ENCODE results near the gene KHK.
"Not testable (repeated sequence)": the region's sequence is repeated elsewhere in the genome, so short reads cannot be mapped to it uniquely, and the experiment has no call there.

Gene KHK

GRCh38 chr2:27097341-27097740 lies 10.8 kb downstream of the KHK start:
- DNase-seq, result no peak

DNA sequence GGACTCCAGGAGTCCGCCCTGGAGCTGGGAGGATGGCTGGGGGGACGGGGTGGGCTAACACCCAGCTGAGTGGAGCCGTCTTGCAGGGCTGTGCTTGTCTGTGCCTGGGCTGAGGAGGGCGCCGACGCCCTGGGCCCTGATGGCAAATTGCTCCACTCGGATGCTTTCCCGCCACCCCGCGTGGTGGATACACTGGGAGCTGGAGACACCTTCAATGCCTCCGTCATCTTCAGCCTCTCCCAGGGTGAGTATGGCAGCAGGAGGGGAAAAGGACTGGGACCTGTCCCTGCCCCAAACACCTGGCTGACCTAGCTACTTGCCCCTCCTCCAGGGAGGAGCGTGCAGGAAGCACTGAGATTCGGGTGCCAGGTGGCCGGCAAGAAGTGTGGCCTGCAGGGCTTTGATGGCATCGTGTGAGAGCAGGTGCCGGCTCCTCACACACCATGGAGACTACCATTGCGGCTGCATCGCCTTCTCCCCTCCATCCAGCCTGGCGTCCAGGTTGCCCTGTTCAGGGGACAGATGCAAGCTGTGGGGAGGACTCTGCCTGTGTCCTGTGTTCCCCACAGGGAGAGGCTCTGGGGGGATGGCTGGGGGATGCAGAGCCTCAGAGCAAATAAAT lies 12.9 kb downstream of the KHK start:
- DNase-seq, result no peak

DNA sequence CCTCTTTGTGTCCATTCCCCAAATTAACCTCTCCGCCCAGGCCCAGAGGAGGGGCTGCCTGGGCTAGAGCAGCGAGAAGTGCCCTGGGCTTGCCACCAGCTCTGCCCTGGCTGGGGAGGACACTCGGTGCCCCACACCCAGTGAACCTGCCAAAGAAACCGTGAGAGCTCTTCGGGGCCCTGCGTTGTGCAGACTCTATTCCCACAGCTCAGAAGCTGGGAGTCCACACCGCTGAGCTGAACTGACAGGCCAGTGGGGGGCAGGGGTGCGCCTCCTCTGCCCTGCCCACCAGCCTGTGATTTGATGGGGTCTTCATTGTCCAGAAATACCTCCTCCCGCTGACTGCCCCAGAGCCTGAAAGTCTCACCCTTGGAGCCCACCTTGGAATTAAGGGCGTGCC lies 13.5 kb downstream of the KHK start:
- DNase-seq, result no peak

DNA sequence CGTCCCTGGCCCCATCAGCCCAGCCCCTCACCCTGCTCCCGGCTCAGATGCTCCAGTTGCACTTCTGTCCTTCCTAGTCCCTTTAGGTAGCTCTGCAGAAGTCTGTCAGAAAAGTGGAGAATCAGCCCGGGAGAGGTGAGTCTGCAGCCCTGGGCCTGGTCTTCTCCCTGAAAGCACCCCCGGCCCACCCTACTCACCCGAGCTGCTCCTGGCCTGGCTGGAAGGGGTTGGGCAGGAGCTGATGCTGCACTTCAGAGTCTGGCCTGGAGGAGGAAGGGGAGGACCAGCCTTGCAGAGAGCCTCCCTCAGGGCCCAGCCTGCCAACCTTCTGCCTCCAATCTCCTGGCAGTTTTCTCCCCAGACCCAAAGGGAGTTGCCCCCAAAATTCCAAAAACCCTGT lies 15.8 kb downstream of the KHK start:
- DNase-seq, result no peak

DNA sequence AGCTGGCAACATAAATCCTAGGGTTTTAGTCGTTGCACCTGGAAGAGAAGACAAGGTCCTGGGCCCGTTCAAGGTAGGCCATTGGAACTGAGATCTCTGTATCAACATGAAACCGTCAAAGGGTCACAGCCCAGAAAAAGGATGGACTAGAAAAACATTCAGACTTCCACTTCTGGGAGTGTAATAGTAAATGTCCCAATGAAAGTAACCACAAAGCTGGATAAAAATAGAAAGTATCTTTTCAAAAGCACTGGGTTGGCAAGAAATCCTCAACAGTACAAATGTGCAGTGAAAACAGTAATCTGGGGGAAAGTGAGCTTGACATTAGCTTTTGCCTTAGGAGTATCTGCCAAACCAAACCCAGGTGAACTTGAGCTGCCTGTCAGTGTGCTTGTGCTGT lies 19.4 kb downstream of the KHK start:
- DNase-seq, result no peak

GRCh38 chr2:27108221-27108620 lies 21.6 kb downstream of the KHK start:
- DNase-seq, result no peak

DNA sequence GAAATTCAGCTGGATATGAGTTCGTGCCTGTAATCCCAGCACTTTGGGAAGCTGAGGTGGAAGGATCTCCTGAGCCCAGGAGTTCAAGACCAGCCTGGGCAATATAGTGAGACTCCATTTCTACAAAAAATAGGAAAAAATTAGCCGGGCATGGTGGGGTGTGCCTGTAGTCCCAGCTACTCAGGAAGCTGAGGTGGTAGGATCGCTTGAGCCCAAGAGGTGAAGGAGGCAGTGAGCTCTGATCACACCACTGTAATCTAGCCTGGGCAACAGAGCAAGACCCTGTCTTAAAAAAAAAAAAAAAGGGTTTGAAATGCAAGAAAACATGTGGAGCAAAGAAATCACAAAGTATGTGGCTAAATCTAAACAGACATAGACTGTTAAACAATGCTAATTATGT lies 22.5 kb downstream of the KHK start:
- no peak for DNase-seq

DNA sequence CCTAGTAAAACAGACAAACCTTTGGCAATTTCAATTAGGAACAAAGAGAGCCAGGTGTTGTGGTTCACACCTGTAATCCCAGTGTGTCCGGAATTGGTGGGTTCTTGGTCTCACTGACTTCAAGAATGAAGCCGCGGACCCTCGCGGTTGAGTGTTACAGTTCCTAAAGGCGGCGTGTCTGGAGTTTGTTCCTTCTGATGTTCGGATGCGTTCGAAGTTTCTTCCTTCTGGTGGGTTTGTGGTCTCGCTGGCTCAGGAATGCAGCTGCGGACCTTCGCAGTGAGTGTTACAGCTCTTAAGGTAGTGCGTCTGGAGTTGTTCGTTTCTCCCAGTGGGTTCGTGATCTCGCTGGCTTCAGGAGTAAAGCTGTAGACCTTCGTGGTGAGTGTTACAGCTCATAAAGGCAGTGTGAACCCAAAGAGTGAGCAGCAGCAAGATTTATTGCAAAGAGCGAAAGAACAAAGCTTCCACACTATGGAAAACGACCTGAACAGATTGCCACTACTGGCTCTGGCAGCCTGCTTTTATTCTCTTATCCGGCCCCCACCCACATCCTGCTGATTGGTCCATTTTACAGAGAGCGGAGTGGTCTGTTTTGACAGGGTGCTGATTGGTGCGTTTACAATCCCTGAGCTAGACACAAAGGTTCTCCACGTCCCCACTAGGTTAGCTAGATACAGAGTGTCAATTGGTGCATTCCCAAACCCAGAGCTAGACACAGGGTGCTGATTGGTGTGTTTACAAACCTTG lies 24.2 kb downstream of the KHK start:
- DNase-seq, result not testable (repeated sequence)

- DNase-seq, result not testable (repeated sequence)
Measured at GRCh38 chr2:27111392-27112078, 25.0 kb downstream of the KHK start.

- no peak for DNase-seq
Measured at GRCh38 chr2:27115519-27115918, 28.9 kb downstream of the KHK start.

GRCh38 chr2:27117995-27118524 lies 31.5 kb downstream of the KHK start:
- DNase-seq, result no peak

- DNase-seq, result no peak
Measured at GRCh38 chr2:27118525-27119329, 32.2 kb downstream of the KHK start, which contains the start of gene CGREF1. TSS of gene CGREF1 (minus strand) at chr2:27119128. CDS start at chr2:27104366, 14,762 bp downstream.

DNA sequence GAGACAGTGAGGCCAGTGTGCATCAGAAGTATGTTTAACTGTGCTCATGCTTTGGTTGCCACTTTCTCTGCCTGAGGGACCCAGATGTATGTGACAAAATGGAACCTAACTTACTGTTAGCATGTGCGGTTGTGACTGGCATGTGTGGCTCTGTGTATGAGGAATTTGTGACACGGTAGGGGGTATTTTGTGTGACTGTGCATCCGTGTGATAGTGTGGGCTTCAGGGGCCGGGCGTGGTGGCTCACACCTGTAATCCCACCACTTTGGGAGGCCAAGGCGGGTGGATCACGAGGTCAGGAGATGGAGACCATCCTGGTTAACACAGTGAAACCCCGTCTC lies 32.7 kb downstream of the KHK start:
- DNase-seq, result not testable (repeated sequence)

GRCh38 chr2:27121906-27122305 lies 35.3 kb downstream of the KHK start:
- DNase-seq, result no peak

- DNase-seq, result no peak
Measured at GRCh38 chr2:27122791-27123190, 36.2 kb downstream of the KHK start.

DNA sequence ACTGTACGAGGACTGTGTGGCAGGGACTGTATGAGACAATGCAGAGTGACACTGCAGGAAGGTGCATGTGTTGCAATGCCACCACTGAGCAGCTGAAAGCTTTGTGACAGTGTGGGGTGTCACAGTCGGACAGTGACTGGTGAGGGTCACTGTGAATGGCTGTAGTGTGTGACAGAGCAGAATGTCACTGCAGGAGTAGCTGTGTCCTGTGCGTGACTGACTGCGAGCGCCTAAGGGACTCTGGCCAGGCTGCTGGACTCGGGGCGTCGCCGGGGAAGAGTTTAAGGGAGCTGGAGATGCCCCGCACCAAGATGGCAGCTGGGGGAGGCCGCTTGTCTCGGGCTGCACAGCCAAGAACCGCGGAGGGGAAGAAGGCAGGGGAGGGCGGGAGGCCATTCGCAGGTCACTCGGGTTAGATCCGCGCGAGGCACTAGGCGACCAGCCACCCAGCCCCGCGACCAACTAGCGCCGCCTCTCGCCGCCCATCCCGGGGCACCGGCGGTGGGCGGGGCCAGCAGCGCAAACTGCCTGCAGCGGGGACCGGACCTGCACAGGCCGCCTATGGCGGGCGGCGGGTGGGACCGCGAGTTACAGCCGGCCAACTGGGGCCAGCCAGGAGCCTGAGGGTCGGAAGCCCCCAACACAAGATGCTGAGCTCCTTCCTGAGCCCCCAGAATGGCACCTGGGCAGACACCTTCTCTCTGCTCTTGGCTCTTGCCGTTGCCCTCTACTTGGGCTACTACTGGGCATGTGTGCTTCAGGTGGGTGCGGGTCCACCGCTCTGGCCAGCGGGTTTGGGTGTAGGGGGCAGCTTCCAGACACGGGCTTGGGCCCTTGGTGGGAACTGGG lies 37.0 kb downstream of the KHK start, which contains the start of gene ABHD1:
TSS of gene ABHD1 (plus strand) at position 514 of the 849 bp plus-strand sequence. CDS start at position 648, 134 bp downstream.
- no peak for DNase-seq

DNA sequence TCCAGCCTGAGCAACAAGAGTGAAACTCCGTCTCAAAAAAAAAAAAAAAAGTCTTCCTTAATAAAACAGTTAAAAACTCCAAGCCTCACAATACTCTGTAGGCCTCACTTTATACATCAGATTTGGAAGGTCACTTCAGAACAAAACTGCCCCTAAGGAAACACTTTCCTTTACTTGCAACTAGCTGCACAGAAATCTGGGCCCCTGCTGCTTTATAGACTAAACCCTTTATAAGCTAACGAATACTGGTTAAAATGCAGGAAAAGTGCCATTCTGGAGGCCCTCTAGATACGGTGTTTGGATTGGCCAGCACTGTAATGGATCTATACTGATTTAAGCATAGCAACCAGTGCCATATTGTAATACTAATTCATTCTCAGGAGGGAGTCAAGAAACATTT lies 38.5 kb downstream of the KHK start:
- DNase-seq, result no peak

GRCh38 chr2:27126252-27126710 lies 39.7 kb downstream of the KHK start:
- DNase-seq, result no peak

- DNase-seq, result no peak
Measured at GRCh38 chr2:27127883-27128667, 41.5 kb downstream of the KHK start.

DNA sequence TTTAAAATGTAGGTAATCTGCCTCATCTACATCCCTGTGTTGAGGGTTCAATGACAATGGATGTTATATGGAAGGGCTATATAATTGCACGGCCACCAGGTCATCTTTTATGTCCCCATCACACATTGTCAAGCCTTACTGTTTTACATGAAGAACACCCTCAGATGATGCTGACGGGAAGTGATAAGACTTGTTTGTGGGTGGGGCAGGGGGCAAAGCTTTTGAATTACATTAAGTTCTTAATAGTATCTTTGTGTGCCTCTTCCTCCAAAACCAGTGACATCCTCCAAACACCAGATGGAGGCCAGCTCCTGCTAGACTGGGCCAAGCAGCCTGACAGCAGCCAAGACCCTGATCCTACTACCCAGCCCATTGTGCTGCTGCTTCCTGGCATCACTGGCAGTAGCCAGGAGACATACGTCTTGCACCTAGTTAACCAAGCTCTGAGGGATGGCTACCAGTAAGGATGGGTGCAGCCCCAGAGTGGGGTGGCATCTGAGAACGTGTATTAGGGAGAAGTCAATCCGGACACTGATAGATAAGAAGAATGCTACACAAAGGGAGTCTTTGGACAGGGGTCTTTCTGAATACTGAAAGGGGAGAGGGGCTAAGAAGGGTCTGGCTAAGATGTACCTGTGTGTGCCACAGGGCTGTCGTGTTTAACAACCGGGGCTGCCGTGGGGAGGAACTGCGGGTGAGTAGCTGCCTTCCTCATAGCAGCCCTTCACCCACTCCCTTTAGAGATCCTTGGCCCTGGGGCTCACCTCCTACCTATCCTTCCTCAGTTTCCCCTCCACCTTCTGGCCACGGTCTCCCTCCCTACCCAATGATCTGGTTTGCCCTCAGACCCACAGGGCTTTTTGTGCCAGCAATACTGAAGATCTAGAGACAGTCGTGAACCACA lies 42.3 kb downstream of the KHK start:
- no peak for DNase-seq

Measured in cerebellar nuclear complex (tissue), 1 donor.